Right renal cortex interstitium (tissue), 3 donors: ENCODE data around the gene PSMB5. TPM values are rescaled to one million over a fixed set of nuclear protein-coding genes. Genes with fewer than 3 reads are reported as not detected.

ENCODE experiments used
- DNase-seq, 3 donors: peaks; one replicate each; pipeline ENCODE4 v3.0.0-alpha.2; 2013; ENCODE audit warnings: low read depth in 3 of 3, low spot score in 2 of 3
- polyA plus RNA-seq, 3 donors: library from polyadenylated mRNA; unstranded; fragments of 120-200 nt; gene quantifications; one replicate each; pipeline ENCODE4 v1.2.1, GENCODE V29; 2013; ENCODE audit not compliant: insufficient read length in 3 of 3

Gene PSMB5
- polyA plus RNA-seq, 3 donors = 229 to 253 (median 251) TPM

DNA sequence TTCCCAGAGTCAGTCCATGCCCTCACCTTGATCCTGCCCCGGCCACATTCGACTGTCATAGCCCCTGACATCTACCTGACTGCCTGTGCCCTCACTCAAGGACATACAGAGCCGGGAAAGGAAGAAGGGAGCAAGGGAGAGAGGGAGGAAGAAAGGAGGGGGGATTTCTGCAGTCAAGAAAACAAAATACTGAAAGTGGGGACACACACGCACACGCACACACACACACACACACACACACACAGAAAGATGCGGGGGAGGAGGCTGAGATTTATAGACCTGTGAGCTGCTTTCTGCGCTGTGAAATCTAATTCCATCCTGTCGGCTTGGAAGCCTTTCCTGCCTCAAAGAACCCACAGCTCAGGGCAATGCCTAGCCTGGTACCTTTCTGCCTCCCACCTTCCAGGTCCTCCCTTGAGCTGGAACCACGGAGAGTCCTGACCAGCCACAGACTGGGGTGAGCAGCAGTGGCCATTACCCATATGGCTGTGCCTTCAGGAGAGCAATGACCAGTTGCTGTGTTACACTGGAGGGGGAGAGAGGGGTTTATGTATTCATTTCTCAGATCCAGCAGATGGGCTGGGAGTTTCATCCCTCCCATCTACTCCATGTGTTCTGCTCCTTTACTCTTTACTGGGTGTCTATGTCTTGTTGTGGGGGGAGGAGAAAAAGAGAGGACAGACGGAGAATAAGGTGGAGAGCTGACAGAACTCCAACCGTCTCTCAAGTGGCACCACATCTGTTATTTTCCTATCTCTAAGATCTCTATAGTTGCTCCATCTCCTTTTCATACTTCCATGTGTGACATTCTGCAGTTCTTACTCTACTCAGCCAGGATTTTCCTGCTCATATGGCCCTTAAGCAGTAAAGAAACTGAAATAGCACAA, 37.7 kb downstream of the PSMB5 start:
- DNase-seq = peak in 2 of 3 donors; percentile 75 to 76

DNA sequence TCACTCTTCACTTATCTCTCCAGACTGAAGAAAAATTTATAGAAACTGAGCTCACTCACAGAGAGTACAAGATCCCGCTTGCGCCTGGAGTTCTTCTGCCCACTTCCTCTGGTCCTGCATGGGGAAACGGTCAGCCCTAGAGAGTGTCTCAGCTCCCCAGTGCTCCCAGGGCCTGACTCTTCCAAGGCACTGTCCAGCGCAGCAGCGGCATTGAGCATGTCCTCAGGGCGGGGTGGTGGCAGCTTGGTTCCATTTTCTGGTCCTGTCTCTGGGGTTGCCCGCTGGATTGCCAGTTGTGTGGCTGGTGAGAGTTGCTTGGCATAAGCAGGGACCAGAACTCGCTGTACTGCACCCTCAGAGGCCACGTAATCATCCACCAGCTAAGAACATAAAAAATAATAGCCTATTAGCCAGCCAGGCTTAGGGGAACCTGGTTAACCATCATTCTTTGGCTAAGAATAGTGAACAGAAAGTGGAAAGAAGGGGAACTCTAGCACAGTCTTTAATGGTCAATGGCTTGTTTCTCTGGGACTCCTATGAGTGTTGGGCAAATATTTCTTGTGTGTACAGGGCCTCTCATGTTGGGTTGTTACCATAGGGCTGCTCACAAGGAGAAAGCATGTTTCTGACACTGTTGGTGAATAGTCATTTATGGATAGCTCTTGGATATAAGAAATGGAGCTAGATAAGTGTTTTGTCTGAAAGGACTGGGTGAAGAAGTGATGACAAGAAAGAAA, 38.6 kb downstream of the PSMB5 start:
- DNase-seq = no peak

DNA sequence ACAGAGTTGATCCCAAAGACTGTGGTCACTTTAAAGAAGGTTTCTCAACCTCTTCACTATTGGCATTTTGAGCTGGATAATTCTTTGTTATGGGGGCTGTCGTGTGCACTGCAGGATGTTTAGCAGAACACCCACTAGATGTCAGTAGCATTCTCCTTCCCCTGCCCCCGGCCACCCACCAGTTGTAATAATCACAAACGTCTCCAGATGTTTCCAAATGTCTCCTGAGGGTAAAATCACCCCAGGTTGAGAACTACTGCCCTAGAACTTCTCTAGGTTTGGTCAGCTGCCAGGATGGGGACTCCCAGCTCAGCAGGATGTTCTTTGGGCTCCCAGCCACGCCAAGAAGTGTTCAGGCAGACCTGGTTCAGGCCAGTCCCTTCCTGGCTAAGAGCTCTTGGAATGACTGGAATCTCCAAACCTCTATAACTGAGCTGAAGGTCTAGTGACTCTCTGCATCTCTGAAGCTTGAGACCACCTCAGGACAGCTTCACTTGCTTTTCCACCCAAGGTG, 39.9 kb downstream of the PSMB5 start:
- no peak for DNase-seq

DNA sequence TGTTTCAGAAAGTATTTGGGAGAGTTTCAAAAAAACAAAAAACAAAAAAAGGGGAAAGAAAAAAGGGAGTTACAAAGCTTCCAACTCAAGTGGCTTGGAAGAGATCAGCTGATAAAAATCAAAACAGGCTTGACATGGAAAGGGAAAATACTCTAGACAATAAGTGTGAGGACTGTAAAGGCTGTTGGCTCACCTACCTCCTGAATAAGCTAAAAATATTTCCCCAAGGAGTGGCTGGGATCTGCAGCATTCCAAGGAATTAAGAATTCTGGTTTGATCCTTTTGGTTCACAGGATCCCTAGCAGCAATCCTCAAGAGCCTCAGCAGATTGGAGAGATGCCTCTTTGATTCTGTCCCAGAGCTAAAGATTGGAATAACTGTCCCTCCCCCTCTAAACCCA, 41.2 kb downstream of the PSMB5 start:
- no peak for DNase-seq

DNA sequence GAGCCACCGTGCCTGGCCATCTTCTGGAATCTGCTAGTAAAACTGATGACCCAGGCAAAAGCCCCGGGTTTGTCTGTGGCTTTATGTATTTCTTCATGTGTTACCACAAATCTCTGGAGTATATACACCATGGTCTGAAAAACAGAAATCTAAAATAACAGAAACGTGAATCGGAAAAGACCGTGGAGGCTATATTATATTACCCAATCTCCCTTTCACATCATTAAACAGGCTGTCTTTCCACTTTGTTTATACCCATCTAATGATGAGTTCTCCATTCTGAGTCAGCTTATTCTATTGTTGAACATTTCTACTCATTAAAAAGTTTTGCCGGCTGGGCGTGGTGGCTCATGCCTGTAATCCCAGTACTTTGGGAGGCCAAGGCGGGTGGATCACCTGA, 42.8 kb downstream of the PSMB5 start:
- no peak for DNase-seq

DNA sequence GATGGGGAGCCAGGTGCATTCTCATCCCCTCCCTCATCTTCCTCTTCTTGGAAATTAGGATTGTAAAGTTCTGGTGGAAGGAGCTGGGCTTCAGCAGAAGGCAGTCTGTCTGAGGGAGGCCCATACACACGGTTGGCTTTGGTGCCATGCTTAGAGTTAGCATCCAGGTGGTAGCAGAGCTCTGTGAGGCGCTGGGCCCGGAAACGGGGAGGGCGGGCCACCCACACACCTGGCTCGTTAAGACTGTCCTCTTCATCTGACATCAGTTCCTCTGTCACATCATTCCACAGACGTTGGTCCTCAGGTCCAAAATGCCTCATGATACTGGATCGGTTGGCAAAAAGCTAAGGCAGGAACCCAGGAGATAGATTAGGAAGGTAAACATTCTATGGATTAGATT, 47.4 kb downstream of the PSMB5 start:
- DNase-seq = no peak

DNA sequence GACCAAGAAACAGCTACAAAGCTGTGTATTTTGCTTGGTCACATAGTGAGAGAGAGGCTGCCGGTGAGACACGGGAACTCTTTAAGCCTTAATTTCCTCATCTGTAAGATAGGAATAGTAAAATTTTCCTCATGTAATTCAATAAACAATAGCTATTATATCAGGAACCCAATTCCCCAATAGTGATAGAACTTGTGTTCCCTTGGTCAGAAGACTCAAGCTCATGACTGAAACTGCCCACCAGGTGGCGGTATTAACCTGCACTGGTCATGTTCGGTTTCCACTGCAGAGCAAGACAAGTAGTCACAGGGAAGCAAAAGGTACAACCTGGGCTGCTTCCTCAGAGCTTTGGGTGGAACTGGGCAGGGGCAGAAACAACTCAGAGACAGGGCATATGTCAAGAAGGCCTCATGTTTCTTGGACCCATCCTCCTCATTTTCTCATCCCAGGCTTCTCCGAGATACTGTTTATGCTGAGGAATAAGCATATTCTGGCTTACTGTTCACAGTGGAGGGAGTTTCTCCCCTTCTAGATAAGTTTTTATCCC, 48.1 kb downstream of the PSMB5 start:
- DNase-seq = peak in 2 of 3 donors; percentile 78 to 80

DNA sequence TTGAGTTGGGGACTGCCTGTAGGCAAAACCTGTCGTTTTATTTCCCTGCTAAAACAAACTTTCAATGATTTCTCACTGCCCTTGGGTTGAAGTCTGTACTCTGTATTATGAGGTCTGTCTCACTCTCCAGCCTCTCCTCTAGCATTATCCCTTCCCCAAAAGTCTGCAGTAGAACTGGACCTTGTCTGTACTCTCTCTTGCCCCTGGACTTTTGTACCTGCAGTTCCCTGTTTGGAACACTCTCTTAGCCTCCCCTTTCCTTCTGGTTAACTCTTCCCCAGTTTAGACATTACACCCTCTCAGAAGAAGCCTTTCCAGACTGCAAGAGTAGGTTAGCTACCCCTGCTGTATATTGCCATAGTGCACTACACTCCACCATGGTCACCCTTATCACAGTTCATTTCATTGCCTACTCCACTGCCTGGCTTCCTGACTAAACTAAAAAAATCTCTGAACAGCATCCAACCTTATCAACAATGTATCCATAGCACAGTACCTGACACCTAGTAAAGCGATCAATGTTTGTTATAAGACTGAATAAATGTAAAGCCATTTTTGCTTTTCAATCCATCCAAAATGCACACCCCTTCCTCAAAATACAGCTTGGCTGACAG, 48.7 kb downstream of the PSMB5 start:
- DNase-seq = no peak

DNA sequence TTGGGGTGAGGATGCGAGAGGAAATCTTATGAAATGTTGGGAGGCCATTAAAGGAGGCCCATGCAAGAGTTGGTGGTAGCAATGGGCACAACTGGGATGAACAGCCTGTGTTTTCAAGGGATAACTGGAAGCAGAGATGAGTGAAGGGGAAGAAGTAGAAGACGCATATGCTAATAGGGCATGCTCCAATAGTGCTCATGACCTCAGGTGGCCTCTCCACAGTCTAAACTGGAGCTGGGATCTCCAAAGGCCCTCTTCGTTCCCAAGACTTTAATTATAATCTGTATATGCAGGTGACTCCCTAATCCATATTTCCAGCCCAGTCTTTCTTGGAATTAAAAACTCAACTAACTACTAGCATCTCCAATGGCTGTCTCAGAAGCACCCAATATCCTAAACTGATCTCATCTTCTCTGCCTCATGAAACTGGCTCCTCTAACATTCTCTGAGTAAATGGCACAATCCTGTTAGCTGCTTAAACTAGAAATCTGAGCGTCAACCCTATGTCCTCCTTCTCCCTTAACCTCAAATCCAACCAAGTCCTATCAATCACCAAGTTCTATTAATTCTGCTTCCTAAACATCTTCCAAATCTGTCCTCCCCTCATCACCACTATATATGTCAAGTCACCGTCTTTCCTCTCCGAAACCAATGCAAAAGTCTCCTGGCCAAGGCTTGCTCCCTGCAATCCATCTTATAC, 49.6 kb downstream of the PSMB5 start:
- DNase-seq = no peak

DNA sequence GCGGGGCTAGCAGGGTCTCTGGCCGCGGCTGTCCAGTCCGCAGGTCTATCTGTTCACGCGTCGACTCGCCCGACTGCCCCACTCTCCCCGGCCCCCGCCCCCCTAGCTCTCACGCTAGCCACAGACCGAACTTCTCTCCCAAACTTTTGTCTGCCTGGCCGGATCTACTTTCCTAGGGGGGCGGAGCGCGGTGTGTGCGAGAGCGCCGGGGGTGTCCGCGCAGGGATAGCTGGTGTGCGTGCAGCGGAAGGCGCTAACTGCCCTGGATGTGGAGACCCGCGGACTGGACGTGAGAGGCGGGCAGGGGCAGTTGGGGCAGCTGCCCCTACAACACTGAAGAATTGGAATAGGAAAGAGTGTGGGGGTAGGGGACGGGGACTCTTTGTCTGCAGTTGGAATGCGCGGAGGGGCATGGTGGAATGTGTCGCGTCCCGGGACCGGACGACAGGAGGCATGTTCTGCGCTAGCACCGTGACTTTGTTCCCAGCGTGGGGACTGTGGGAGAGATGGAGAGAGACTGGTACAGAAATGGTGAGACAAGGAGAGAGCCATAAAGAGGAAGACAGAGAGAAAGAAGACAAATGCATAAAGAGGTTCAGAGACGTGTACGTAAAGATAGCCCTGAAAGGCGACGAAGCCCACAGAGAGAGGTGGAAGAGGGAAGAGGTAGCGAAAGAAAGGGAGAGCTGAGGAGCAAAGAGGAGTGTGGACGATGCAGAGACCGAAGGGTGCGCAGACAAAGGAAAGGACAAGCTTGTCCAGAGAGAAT, 52.0 kb downstream of the PSMB5 start, which contains the start of gene AJUBA:
Gene AJUBA, minus strand, starts transcription at position 75 of the 769 bp plus-strand sequence. CDS start 285 bp downstream, outside the sequence.
- peak in 2 of 3 donors; percentile 89 to 91 for DNase-seq

DNA sequence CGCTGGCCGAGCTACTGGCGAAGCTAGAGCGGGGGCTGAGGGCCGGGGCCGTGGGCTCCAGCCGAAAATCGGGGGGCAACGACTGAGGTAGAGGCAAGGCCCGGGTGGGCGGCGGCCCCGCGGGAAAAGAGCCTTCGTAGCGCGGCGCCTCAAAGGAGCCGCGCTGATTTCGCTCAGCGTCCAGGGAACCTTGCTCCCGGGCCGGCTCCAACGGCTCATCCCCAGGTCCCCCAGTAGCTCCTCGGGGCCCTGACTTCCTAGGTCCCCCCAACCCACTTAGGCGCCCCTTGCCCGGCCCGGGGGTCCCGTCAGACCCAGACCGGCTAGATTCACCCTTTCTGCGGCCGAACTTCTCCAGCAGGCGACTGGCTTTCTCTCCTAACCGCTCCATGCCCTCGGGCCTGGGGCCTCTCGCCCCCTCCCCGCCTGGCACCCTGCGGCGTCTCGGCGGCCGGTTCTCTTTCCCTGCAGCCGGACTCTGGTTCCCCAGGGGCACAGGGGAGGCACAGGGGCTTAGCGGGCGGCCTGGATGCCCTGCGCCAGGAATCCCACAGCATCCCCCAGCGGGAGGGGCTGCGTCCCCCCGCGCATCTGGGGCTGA, 52.7 kb downstream of the PSMB5 start:
- no peak for DNase-seq

DNA sequence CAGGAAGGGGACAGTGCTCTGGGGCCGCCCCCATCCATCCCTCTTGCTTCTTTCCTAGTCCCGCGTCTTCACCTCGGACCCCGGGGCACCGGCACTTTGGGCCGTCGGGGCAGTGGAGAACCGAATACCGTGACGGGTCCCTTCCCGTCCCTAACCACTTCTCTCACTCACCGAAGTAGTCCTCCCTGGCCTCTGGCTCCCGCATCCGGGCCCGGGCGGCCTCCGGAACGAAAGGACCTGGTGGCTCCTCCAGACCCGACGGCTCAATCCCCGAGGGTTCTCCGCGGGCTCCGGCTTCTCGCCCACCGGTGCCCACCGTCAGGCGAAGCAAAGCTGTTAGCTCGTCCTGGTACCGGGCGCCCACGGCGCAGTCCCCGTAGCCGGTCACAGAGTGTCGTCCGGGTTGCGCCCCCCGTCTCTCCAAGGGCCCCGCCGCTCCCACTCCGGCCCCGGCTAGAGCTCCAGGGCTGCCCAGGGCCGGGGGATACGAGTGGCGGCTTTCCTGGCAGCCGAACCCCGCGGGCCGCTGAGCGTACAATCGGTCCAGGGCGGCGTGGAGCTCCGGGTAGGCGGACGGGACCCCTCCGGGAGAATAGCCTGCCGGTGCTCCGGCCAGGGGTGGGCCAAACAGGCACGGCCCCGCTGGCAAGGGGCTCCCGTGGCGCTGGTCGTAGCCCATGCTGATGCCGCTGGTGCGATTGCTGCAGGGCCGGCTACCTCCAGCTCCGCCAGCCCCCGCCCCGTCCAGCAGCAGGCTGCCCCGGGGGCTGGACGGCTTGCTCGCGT, 53.4 kb downstream of the PSMB5 start:
- no peak for DNase-seq

DNA sequence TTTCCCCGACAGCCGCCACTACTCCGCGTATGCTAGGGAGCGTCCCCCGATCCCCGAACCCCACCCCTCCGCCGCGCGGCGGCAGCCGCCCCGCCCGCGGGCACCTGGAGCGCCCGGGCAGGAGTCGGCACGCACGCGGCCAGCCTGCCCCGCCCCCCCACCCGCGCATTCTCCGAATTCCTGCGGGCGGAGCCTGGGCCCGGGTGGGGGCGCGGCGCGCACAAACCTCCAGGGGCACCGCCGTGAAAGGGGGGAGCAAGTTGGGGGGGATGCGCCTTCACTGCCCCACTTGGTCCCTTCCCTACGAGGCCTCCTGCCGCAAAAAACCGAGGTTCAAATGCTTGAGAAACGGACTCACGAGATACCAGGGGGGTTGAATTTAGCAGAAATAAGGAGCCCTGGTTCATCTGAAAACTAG, 54.0 kb downstream of the PSMB5 start:
- DNase-seq = peak in 1 of 3 donors; percentile 38

DNA sequence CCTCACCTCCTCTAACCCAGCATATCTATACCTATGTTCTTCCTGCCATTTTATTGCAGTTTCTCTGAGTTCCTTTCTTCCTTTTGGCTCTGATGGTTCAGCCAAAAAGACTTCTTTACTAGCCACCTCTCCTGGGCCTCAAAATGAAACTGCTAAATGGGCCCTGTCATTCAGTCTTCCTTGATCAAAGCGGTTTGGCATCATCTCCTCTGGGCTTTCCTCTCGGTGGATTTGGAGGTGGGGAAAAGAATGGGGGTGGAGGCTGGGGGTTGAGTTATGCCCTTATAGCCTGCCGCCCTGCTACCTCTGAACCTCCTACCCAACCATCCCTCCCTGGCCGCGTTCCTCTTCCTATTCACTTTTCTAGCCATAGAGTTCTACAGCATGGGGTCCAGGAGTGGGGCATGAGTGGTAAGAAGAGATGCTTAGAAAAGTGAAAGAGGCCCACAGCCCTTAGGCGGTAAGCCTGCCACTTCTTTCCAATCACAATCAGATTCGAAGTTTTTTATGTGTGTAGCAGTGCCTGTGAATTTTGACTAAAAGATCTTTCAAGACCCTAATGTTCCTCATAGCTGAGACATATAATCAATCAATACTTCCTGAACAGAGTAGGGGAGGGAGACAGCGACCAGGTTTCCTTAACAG, 54.8 kb downstream of the PSMB5 start:
- DNase-seq = no peak

DNA sequence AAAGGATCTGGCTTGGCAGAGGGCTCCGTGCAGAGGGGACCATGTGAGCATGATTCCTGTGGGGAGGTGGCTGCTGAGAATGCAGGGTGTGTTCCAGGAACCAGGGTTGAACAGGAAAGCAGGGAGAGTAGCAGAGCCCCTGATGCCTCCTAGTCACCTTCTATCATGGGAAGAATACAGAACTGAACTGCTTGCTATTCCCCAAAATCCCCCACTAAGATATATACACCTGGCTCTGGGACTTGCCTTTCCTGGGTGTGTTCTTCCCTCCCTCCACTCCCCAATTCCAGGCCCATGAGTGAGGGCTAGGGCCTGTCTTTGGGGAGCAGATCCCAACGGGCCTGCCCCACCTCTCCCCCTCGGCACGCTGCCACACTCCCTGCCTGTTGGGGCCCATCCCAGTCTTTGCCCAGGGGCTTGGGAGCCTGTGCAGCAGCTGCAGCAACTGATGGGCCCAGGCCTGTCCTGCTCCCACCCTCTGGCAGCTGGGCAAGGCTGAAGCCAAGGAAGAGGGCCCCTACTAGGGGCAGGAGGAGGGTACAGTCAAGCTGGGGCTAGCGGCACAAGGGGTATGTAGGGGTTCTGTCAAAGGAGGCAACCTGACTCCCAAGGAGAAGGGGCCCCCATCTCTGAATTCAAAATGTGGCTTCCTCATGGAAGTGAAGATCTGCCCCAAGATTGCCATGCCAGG, 55.6 kb downstream of the PSMB5 start:
- no peak for DNase-seq

DNA sequence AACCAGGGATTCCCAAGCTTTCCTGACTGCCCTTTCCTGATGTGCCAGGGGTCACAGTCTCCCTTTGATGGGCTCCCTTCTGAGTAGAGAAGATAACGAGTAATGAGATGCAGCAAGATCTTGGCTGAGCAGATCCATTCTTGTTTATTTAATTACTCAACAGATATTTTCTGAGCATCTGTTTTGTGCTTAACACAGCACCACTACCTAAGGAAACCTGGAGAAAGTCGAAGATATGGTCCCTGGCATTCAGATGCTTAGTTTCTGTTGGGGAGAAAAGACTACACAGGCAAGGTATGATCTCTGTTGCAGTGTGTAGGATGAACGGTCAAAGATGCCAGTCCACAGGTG, 56.2 kb downstream of the PSMB5 start:
- no peak for DNase-seq
